Esophagus (tissue), 2 donors: ENCODE data around the gene HADHA. TPM values are rescaled to one million over a fixed set of nuclear protein-coding genes. Genes with fewer than 3 reads are reported as not detected.

Experiments used
- H3K27ac ChIP-seq, 2 donors: one replicate each; pipeline ENCODE4 v1.5.1; 2013; ENCODE audit warnings: low read depth in 2 of 2, mild to moderate bottlenecking in 2 of 2, inconsistent platforms in 1 of 2, low read length in 1 of 2, moderate library complexity in 1 of 2
- H3K27me3 ChIP-seq, 2 donors: one replicate each; pipeline ENCODE4 v1.6.1; 2013; ENCODE audit warnings: low read length in 2 of 2, control low read depth in 1 of 2, mild to moderate bottlenecking in 1 of 2; ENCODE audit not compliant: insufficient read depth in 2 of 2, control insufficient read depth in 1 of 2
- H3K36me3 ChIP-seq, 2 donors: one replicate each; pipeline ENCODE4 v1.6.1; 2013; ENCODE audit warnings: low read length in 1 of 2; ENCODE audit not compliant: control insufficient read depth in 2 of 2, insufficient read depth in 2 of 2
- H3K4me1 ChIP-seq, 2 donors: one replicate each; pipeline ENCODE4 v1.6.1; 2013; ENCODE audit warnings: low read length in 1 of 2; ENCODE audit not compliant: control insufficient read depth in 2 of 2, insufficient read depth in 2 of 2
- H3K4me3 ChIP-seq, 2 donors: one replicate each; pipeline ENCODE4 v1.5.1; 2013; ENCODE audit warnings: low read length in 2 of 2, mild to moderate bottlenecking in 2 of 2, low read depth in 1 of 2, moderate library complexity in 1 of 2
- H3K9me3 ChIP-seq, 2 donors: one replicate each; pipeline ENCODE4 v1.6.1; 2013; ENCODE audit warnings: mild to moderate bottlenecking in 2 of 2, low read depth in 1 of 2, low read length in 1 of 2, moderate library complexity in 1 of 2; ENCODE audit not compliant: control insufficient read depth in 2 of 2, insufficient read depth in 1 of 2
- WGBS, 2 donors: extraction: QIAGEN DNeasy Blood & Tissue Kit; methylation state at CpG; one replicate each; pipeline ENCODE4 v1.1.7; 2013; 5-methylcytosine and 5-hydroxymethylcytosine counted together
- polyA plus RNA-seq, 2 donors: library from polyadenylated mRNA; stranded (reverse); fragments of 200-250 nt; gene quantifications; one replicate each; pipeline ENCODE4 v1.2.3, GENCODE V29; 2013
- donor health status: healthy with polysubstance abuse.
- donor health status: Bipolar disorder and iron deficiency.

Gene HADHA
- polyA plus RNA-seq, 2 donors: 26.4 to 77.1 TPM

- Histone ChIP-seq H3K36me3 (no peaks in the 10 kb centered on the region), H3K27me3 (no peaks in the 10 kb centered on the region), H3K4me3 (no peak overlapping the region), H3K4me1 (peaks cover 3 to 5% of the 10 kb centered on the region in 2 donors), H3K27ac (no peak overlapping the region), H3K9me3 (no peaks in the 10 kb centered on the region)
- 80 to 88% methylated on average over 2 of the region's 2 CpGs for WGBS, 2 donors
Observed at GRCh38 chr2:26249625-26250024, 5.2 kb upstream of the HADHA start.

GRCh38 chr2:26246818-26247217, 2.4 kb upstream of the HADHA start:
- WGBS, 2 donors: 65 to 66% methylated on average over 9 of the region's 9 CpGs
- no peaks in the 10 kb centered on the region for H3K9me3 ChIP-seq
- no peak overlapping the region for H3K27ac ChIP-seq
- H3K27me3 ChIP-seq: no peaks in the 10 kb centered on the region
- peak overlapping the region in 1 of 2 donors; percentile 98 for H3K4me3 ChIP-seq
- no peaks in the 10 kb centered on the region for H3K36me3 ChIP-seq
- H3K4me1 ChIP-seq: peaks cover 3 to 5% of the 10 kb centered on the region in 2 donors

GRCh38 chr2:26245810-26246209, 1.4 kb upstream of the HADHA start:
- H3K27me3 ChIP-seq: no peaks in the 10 kb centered on the region
- H3K4me3 ChIP-seq: peak overlapping the region; percentile 76 to 98
- H3K4me1 ChIP-seq: peaks cover 2 to 5% of the 10 kb centered on the region in 2 donors
- WGBS, 2 donors: 14 to 15% methylated on average over 3 of the region's 3 CpGs
- peak overlapping the region in 1 of 2 donors; percentile 99 for H3K27ac ChIP-seq
- H3K36me3 ChIP-seq: no peaks in the 10 kb centered on the region
- no peaks in the 10 kb centered on the region for H3K9me3 ChIP-seq

- H3K27ac ChIP-seq: peak overlapping the region; percentile 93 to 99
- peak overlapping the region; percentile 76 to 98 for H3K4me3 ChIP-seq
- no peaks in the 10 kb centered on the region for H3K36me3 ChIP-seq
- 1% methylated on average over 21 of the region's 21 CpGs for WGBS, 2 donors
- H3K9me3 ChIP-seq: no peaks in the 10 kb centered on the region
- no peaks in the 10 kb centered on the region for H3K27me3 ChIP-seq
- H3K4me1 ChIP-seq: peaks cover 2 to 5% of the 10 kb centered on the region in 2 donors
Observed at GRCh38 chr2:26245231-26245732, 850 bp upstream of the HADHA start.

- WGBS, 2 donors: 1% methylated on average over 22 of the region's 22 CpGs
- H3K36me3 ChIP-seq: no peaks in the 10 kb centered on the region
- no peaks in the 10 kb centered on the region for H3K27me3 ChIP-seq
- peak overlapping the region; percentile 76 to 98 for H3K4me3 ChIP-seq
- peaks cover 2 to 5% of the 10 kb centered on the region in 2 donors for H3K4me1 ChIP-seq
- no peaks in the 10 kb centered on the region for H3K9me3 ChIP-seq
- H3K27ac ChIP-seq: peak overlapping the region; percentile 93 to 99
Observed at GRCh38 chr2:26243470-26244308, 743 bp downstream of the HADHA start.

GRCh38 chr2:26241928-26242436, 2.5 kb downstream of the HADHA start:
- H3K27me3 ChIP-seq: no peaks in the 10 kb centered on the region
- H3K4me3 ChIP-seq: no peak overlapping the region
- H3K4me1 ChIP-seq: peaks cover 2 to 5% of the 10 kb centered on the region in 2 donors
- H3K9me3 ChIP-seq: no peaks in the 10 kb centered on the region
- H3K27ac ChIP-seq: no peak overlapping the region
- WGBS, 2 donors: 70 to 82% methylated on average over 6 of the region's 6 CpGs
- H3K36me3 ChIP-seq: peaks cover 0 to 3% of the 10 kb centered on the region in 2 donors

- Histone ChIP-seq H3K4me3 (no peak overlapping the region), H3K36me3 (peaks cover 0 to 6% of the 10 kb centered on the region in 2 donors), H3K27ac (no peak overlapping the region), H3K4me1 (peaks cover 0 to 2% of the 10 kb centered on the region in 2 donors), H3K27me3 (no peaks in the 10 kb centered on the region), H3K9me3 (no peaks in the 10 kb centered on the region)
- WGBS, 2 donors: 75 to 77% methylated on average over 4 of the region's 4 CpGs
Observed at GRCh38 chr2:26238311-26238958, 6.0 kb downstream of the HADHA start.

GRCh38 chr2:26237868-26238267, 6.6 kb downstream of the HADHA start:
- Histone ChIP-seq H3K4me1 (peaks cover 0 to 2% of the 10 kb centered on the region in 2 donors), H3K4me3 (no peak overlapping the region), H3K27me3 (no peaks in the 10 kb centered on the region), H3K9me3 (no peaks in the 10 kb centered on the region), H3K27ac (no peak overlapping the region), H3K36me3 (peaks cover 0 to 9% of the 10 kb centered on the region in 2 donors)
- WGBS, 2 donors: 77 to 88% methylated on average over 1 of the region's 1 CpG

GRCh38 chr2:26235089-26235488, 9.3 kb downstream of the HADHA start:
- Histone ChIP-seq H3K36me3 (peaks cover 0 to 10% of the 10 kb centered on the region in 2 donors), H3K4me1 (no peaks in the 10 kb centered on the region), H3K4me3 (no peak overlapping the region), H3K27ac (no peak overlapping the region), H3K27me3 (no peaks in the 10 kb centered on the region), H3K9me3 (no peaks in the 10 kb centered on the region)
- WGBS, 2 donors: 91 to 94% methylated on average over 9 of the region's 9 CpGs
